ENCODE results near the gene USP54. TPM values are rescaled to one million over a fixed set of nuclear protein-coding genes. Genes with fewer than 3 reads are reported as not detected.
A peak's percentile ranks its signal among the peaks of the same experiment; 100 is the strongest.

The USP54 gene
- polyA plus RNA-seq, 1 of the 3 experiments (the other 2 are of a cell fraction): 6.5 TPM

DNA sequence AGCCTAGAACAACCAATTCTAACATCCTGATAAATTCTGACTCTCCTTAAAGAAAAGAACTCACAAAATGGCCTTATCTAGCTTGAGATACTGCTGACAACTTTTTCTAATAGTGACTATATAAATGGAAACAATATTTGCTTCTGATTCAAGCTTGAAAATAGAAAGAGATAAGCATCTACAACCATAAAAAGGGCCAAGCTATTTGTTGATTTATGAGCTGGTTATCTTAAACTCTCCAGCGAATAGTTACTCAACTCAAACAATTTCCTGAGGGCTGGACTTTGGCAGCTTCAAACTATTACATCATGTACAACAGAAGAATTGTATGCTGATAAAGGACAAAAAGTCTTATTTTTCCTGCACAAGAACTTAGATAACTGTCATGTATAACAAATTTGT lies 4.6 kb downstream of the USP54 start (continued):
- TF ChIP-seq NRF1 (IDR thresholded peaks at IDR 0.05; ENCODE audit: low read depth, low read length) (no peak), MXI1 (IDR thresholded peaks at IDR 0.05; ENCODE audit: low read depth, low read length) (no peak), MEF2A (IDR thresholded peaks at IDR 0.05; ENCODE audit: borderline replicate concordance, low read depth) (peak; percentile 86), EP300 (IDR thresholded peaks at IDR 0.05; ENCODE audit: borderline replicate concordance in 1 of 2, low read depth in 1 of 2, low read length in 1 of 2) (peak in 1 of 2 experiments; percentile 76; a peak in 2 of 4 replicates), GATA2 (CRISPR knock-in tag; IDR thresholded peaks at IDR 0.05) (no peak)
- TF ChIP-seq, protein P1, sequence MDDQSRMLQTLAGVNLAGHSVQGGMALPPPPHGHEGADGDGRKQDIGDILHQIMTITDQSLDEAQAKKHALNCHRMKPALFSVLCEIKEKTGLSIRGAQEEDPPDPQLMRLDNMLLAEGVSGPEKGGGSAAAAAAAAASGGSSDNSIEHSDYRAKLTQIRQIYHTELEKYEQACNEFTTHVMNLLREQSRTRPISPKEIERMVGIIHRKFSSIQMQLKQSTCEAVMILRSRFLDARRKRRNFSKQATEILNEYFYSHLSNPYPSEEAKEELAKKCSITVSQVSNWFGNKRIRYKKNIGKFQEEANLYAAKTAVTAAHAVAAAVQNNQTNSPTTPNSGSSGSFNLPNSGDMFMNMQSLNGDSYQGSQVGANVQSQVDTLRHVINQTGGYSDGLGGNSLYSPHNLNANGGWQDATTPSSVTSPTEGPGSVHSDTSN (IDR thresholded peaks at IDR 0.05): peak; percentile 93
- TF ChIP-seq, protein P2, sequence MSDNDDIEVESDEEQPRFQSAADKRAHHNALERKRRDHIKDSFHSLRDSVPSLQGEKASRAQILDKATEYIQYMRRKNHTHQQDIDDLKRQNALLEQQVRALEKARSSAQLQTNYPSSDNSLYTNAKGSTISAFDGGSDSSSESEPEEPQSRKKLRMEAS (IDR thresholded peaks at IDR 0.05; ENCODE audit: low read depth): 0 out of 2 replicates have a peak, but pooled peaks have one; percentile 17

DNA sequence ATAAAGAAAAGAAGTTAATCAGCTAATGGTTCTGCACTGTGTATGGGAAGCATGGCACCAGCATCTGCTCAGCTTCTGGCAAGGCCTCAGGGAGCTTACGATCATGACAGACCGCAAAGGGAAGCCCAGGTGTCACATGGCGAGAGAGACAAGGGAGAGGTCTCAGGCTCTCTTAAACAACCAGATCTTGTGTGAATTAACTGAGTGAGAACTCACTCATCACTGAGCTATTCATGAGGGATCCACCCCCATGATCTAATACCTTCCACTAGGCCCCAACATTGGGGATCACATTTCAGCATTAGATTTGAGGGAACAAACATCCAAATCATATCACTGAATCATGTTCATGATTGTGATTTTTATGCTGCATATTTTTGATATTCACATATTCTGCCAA lies 5.8 kb downstream of the USP54 start:
- no peak overlapping the region for H3K4me3 ChIP-seq (ENCODE audit: low read depth in 2 of 2, low read length in 1 of 2)
- H3K9me2 ChIP-seq: no peaks in the 10 kb centered on the region
- no peaks in the 10 kb centered on the region for H3K36me3 ChIP-seq (replicated peaks in 1 of 2; ENCODE audit: control insufficient read depth in 1 of 2, insufficient read depth in 2 of 2, low read length in 1 of 2)
- no peaks in the 10 kb centered on the region for H3K9me3 ChIP-seq
- no peaks in the 10 kb centered on the region for H3K79me2 ChIP-seq (ENCODE audit: insufficient read depth)
- DNase-seq: no peak
- CTCF ChIA-PET: no interaction called here
- peaks cover 25% of the 10 kb centered on the region for H3F3A ChIP-seq (replicated peaks; ENCODE audit: insufficient read depth)
- no peak overlapping the region for H3K4me2 ChIP-seq
- no peak overlapping the region for H3K27ac ChIP-seq (ENCODE audit: low read depth in 2 of 2, low read length in 1 of 2)
- H2AFZ ChIP-seq (ENCODE audit: low read depth): no peak overlapping the region
- POLR2A ChIA-PET: no interaction called here
- no peak overlapping the region for H3K9ac ChIP-seq
- H3K4me1 ChIP-seq (ENCODE audit: control insufficient read depth in 1 of 2, insufficient read depth in 2 of 2, low read depth in 1 of 2, low read length in 1 of 2): peaks cover 0 to 18% of the 10 kb centered on the region in 2 experiments; a peak in 3 of 4 replicates
- no peaks in the 10 kb centered on the region for H4K20me1 ChIP-seq (ENCODE audit: insufficient read depth)
- 93% methylated on average over 3 of the region's 3 CpGs for WGBS (ENCODE audit: low lambda C conversion rate)
- no peaks in the 10 kb centered on the region for H3K27me3 ChIP-seq (ENCODE audit: insufficient read depth)
- TF ChIP-seq MXI1 (IDR thresholded peaks at IDR 0.05; ENCODE audit: low read depth, low read length): no peak
- no peak for TF ChIP-seq FOXJ3 (CRISPR knock-in tag; IDR thresholded peaks at IDR 0.05)
- TF ChIP-seq SIN3A (IDR thresholded peaks at IDR 0.05; ENCODE audit: borderline replicate concordance, low read depth, low read length): no peak
- TF ChIP-seq, protein P3, sequence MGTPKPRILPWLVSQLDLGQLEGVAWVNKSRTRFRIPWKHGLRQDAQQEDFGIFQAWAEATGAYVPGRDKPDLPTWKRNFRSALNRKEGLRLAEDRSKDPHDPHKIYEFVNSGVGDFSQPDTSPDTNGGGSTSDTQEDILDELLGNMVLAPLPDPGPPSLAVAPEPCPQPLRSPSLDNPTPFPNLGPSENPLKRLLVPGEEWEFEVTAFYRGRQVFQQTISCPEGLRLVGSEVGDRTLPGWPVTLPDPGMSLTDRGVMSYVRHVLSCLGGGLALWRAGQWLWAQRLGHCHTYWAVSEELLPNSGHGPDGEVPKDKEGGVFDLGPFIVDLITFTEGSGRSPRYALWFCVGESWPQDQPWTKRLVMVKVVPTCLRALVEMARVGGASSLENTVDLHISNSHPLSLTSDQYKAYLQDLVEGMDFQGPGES (IDR thresholded peaks at IDR 0.05; ENCODE audit: low read depth, low read length): no peak
- TF ChIP-seq FOSL2 (IDR thresholded peaks at IDR 0.05; ENCODE audit: borderline replicate concordance, low read depth): no peak

DNA sequence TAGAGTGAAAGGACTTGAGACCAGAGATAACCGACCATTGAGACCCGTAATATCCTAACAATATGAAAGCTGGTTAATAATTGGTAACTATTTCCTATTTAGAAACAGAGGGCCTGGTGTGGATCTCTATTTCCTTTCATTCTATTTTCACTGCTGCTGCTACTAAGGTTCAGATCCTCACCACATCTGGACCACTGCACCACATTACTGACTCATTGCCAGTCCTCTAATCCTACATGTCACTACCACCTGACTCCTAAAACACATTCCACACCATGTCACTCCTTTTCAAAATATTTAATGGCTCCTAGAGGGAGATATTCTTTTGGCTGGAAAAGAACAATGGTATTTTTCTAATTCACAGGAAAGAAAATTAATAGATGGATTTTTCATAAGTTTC lies 6.4 kb downstream of the USP54 start:
- TF ChIP-seq, protein P4, sequence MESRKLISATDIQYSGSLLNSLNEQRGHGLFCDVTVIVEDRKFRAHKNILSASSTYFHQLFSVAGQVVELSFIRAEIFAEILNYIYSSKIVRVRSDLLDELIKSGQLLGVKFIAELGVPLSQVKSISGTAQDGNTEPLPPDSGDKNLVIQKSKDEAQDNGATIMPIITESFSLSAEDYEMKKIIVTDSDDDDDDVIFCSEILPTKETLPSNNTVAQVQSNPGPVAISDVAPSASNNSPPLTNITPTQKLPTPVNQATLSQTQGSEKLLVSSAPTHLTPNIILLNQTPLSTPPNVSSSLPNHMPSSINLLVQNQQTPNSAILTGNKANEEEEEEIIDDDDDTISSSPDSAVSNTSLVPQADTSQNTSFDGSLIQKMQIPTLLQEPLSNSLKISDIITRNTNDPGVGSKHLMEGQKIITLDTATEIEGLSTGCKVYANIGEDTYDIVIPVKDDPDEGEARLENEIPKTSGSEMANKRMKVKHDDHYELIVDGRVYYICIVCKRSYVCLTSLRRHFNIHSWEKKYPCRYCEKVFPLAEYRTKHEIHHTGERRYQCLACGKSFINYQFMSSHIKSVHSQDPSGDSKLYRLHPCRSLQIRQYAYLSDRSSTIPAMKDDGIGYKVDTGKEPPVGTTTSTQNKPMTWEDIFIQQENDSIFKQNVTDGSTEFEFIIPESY (IDR thresholded peaks at IDR 0.05; ENCODE audit: borderline replicate concordance, low read depth): no peak
- TF ChIP-seq, protein P2 (IDR thresholded peaks at IDR 0.05; ENCODE audit: low read depth): no peak
- TF ChIP-seq, protein P1 (IDR thresholded peaks at IDR 0.05): no peak
- TF ChIP-seq SMC3 (IDR thresholded peaks at IDR 0.05; ENCODE audit: low read depth, low read length): no peak
- no peak for TF ChIP-seq EP300 (IDR thresholded peaks at IDR 0.05; ENCODE audit: borderline replicate concordance in 1 of 2, low read depth in 1 of 2, low read length in 1 of 2)
- no peak for TF ChIP-seq SIN3A (IDR thresholded peaks at IDR 0.05; ENCODE audit: borderline replicate concordance, low read depth, low read length)
- TF ChIP-seq JUND (IDR thresholded peaks at IDR 0.05): no peak
- no peak for TF ChIP-seq TCF12 (IDR thresholded peaks at IDR 0.05)
- no peak for TF ChIP-seq FOSL2 (IDR thresholded peaks at IDR 0.05; ENCODE audit: borderline replicate concordance, low read depth)
- TF ChIP-seq RXRA (IDR thresholded peaks at IDR 0.05; ENCODE audit: borderline replicate concordance, low read depth): no peak
- TF ChIP-seq POLR2AphosphoS5 (IDR thresholded peaks at IDR 0.05; ENCODE audit: low read depth, low read length): no peak
- no peak for TF ChIP-seq CHD2 (IDR thresholded peaks at IDR 0.05; ENCODE audit: low read length, partially characterized antibody)
- TF ChIP-seq FOXM1 (IDR thresholded peaks at IDR 0.05; ENCODE audit: low read depth): no peak
- H3K27ac ChIP-seq (ENCODE audit: low read depth in 2 of 2, low read length in 1 of 2): no peak overlapping the region
- no peaks in the 10 kb centered on the region for H3K36me3 ChIP-seq (replicated peaks in 1 of 2; ENCODE audit: control insufficient read depth in 1 of 2, insufficient read depth in 2 of 2, low read length in 1 of 2)
- H3F3A ChIP-seq (replicated peaks; ENCODE audit: insufficient read depth): peaks cover 25% of the 10 kb centered on the region
- no peaks in the 10 kb centered on the region for H3K9me2 ChIP-seq
- no peaks in the 10 kb centered on the region for H3K27me3 ChIP-seq (ENCODE audit: insufficient read depth)
- peaks cover 0 to 18% of the 10 kb centered on the region in 2 experiments; a peak in 3 of 4 replicates for H3K4me1 ChIP-seq (ENCODE audit: control insufficient read depth in 1 of 2, insufficient read depth in 2 of 2, low read depth in 1 of 2, low read length in 1 of 2)
- ChIA-PET POLR2A (no interaction called here), CTCF (no interaction called here)
- no peak overlapping the region for H3K9ac ChIP-seq
- no peak overlapping the region for H3K4me2 ChIP-seq
- H3K4me3 ChIP-seq (ENCODE audit: low read depth in 2 of 2, low read length in 1 of 2): no peak overlapping the region
- no peaks in the 10 kb centered on the region for H4K20me1 ChIP-seq (ENCODE audit: insufficient read depth)
- no peaks in the 10 kb centered on the region for H3K79me2 ChIP-seq (ENCODE audit: insufficient read depth)
- H2AFZ ChIP-seq (ENCODE audit: low read depth): no peak overlapping the region
- WGBS (ENCODE audit: low lambda C conversion rate): 97% methylated on average over 2 of the region's 2 CpGs
- no peak for DNase-seq
- no peaks in the 10 kb centered on the region for H3K9me3 ChIP-seq
